Activated CD4-positive, alpha-beta T cell treated with anti-CD3 and anti-CD28 coated beads, Interleukin-2, amount 50 U/mL, for 4 hours (primary cell): ENCODE results near the gene ZFAND2A.
"Not testable (repeated sequence)": the region's sequence is repeated elsewhere in the genome, so short reads cannot be mapped to it uniquely, and the experiment has no call there.

ENCODE experiments used
- DNase-seq, 2 experiments: peaks; one replicate each; pipeline ENCODE4 v3.0.0-alpha.2; 2020

ZFAND2A gene

GRCh38 chr7:1174881-1175596 is 15.0 kb upstream of the ZFAND2A start:
- no peak for DNase-seq

GRCh38 chr7:1174002-1174401 is 14.0 kb upstream of the ZFAND2A start:
- no peak for DNase-seq

GRCh38 chr7:1172666-1173523 is 12.9 kb upstream of the ZFAND2A start:
- DNase-seq, result no peak

- DNase-seq, result not testable (repeated sequence)
These were observed 11.5 kb upstream of the ZFAND2A start for GRCh38 chr7:1171516-1171915.

- no peak for DNase-seq
These were observed 10.9 kb upstream of the ZFAND2A start for GRCh38 chr7:1170741-1171501.

GRCh38 chr7:1169409-1170368 is 9.7 kb upstream of the ZFAND2A start:
- peak; percentile 63 to 64 for DNase-seq

GRCh38 chr7:1168422-1168821 is 8.4 kb upstream of the ZFAND2A start:
- DNase-seq, result no peak

- no peak for DNase-seq
These were observed 4.4 kb upstream of the ZFAND2A start for GRCh38 chr7:1164436-1164835.

- no peak for DNase-seq
These were observed 3.1 kb upstream of the ZFAND2A start for GRCh38 chr7:1163121-1163520.

GRCh38 chr7:1160670-1161021 is 650 bp upstream of the ZFAND2A start:
- no peak for DNase-seq

GRCh38 chr7:1159231-1159630 is 765 bp downstream of the ZFAND2A start:
- DNase-seq, result not testable (repeated sequence)

- DNase-seq, result no peak
These were observed 1.5 kb downstream of the ZFAND2A start for GRCh38 chr7:1158203-1159126.

- DNase-seq, result no peak
These were observed 3.0 kb downstream of the ZFAND2A start for GRCh38 chr7:1156782-1157535.

GRCh38 chr7:1155818-1156781 is 3.9 kb downstream of the ZFAND2A start:
- DNase-seq, result not testable (repeated sequence)

GRCh38 chr7:1154172-1154739 is 5.7 kb downstream of the ZFAND2A start:
- DNase-seq, result no peak

- no peak for DNase-seq
These were observed 7.5 kb downstream of the ZFAND2A start for GRCh38 chr7:1152492-1152891.

- DNase-seq, result no peak
These were observed 8.2 kb downstream of the ZFAND2A start for GRCh38 chr7:1151653-1152425.

GRCh38 chr7:1151156-1151555 is 8.8 kb downstream of the ZFAND2A start:
- DNase-seq, result no peak
